Muscle of leg (tissue), 11 donors: ENCODE results near the gene GATA1. TPM values are rescaled to one million over a fixed set of nuclear protein-coding genes. Genes with fewer than 3 reads are reported as not detected.

Experiments used
- DNase-seq: peaks from one replicate; pipeline ENCODE4 v3.0.0; 2013
- H3K27ac ChIP-seq: one replicate; pipeline ENCODE4 v1.5.1; 2013; ENCODE audit warnings: mild to moderate bottlenecking, low read length, control low read depth
- H3K27me3 ChIP-seq: one replicate; pipeline ENCODE4 v1.6.1; 2013; ENCODE audit warnings: low read length; ENCODE audit not compliant: control insufficient read depth, insufficient read depth
- H3K36me3 ChIP-seq: one replicate; pipeline ENCODE4 v1.6.1; 2013; ENCODE audit warnings: low read length; ENCODE audit not compliant: control insufficient read depth, insufficient read depth
- H3K4me1 ChIP-seq: one replicate; pipeline ENCODE4 v1.6.1; 2013; ENCODE audit warnings: low read length; ENCODE audit not compliant: control insufficient read depth, insufficient read depth
- H3K4me3 ChIP-seq: one replicate; pipeline ENCODE4 v1.5.1; 2013; ENCODE audit warnings: low read length, control low read depth
- H3K9me3 ChIP-seq: replicated peaks from 2 replicates; pipeline ENCODE4 v1.6.1; 2013; ENCODE audit warnings: low read depth, low read length; ENCODE audit not compliant: control insufficient read depth
- WGBS: methylation state at CpG from one replicate; pipeline ENCODE4 v1.1.5; 2013; ENCODE audit warnings: missing lambda C conversion rate; ENCODE audit not compliant: insufficient coverage; 5-methylcytosine and 5-hydroxymethylcytosine counted together
- polyA plus RNA-seq, 8 donors: library from polyadenylated mRNA; unstranded; fragments of 120-200 nt; gene quantifications; one replicate each; pipeline versions ENCODE4 v1.2.1 to v1.2.3, GENCODE V29; 2013; ENCODE audit warnings: inconsistent platforms in 1 of 8, low replicate concordance in 1 of 8; ENCODE audit not compliant: insufficient read length in 8 of 8, insufficient read depth in 1 of 8
- total RNA-seq: library from RNA; stranded (reverse); fragments of 120-200 nt; gene quantifications from one replicate; pipeline ENCODE4 v1.2.4, GENCODE V29; 2013

The GATA1 gene
- total and polyA plus RNA-seq, 9 donors = 0.22 to 0.98 (median 0.57) TPM

DNA sequence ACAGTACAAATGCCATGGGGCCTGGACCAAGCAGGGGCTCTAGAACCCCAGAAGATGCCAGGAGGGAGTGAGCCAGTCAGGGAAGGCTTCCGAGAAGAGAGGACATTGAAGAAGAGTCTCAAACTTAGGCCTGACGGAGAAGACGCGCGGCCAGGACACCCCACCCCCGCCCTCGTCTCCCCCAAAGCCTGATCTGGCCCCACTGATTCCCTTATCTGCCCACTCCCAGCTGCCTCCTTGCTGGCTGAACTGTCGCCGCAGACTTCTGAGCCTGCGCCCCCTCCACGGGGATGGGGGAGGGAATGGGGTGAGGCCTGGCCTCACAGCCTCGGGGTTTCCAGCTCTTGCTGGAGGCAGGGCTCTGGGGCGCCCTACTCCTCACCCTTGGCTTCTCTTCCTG is 3.6 kb upstream of the GATA1 start:
- Histone ChIP-seq H3K27me3 (peaks cover 9% of the 10 kb centered on the region), H3K27ac (no peak overlapping the region), H3K4me1 (no peaks in the 10 kb centered on the region), H3K4me3 (no peak overlapping the region), H3K36me3 (no peaks in the 10 kb centered on the region), H3K9me3 (no peaks in the 10 kb centered on the region)
- WGBS = 84% methylated on average over 3 of the region's 13 CpGs
- DNase-seq = no peak

DNA sequence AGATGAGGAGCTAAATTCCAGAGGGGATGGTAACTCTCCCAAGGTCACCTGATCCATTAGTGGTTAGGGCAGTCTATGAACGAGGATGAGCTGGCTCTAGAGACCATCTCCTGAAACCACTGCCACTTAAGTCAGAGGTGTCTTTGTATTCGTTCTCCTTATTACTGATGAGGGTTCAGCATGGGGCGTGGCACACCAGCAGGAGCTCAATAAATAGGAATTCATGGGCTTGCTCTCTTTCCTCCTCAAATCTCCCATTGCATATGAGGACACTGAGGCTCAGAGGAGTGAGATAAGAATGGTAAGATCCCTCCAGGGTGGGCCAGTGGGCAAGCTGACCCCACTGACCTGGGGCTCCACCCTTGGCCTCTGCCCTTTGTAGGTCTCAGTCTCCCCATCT is 1.7 kb upstream of the GATA1 start:
- H3K9me3 ChIP-seq = no peaks in the 10 kb centered on the region
- no peak overlapping the region for H3K4me3 ChIP-seq
- WGBS = no CpG with 5 or more reads among the region's 3 CpGs
- H3K27me3 ChIP-seq = peaks cover 11% of the 10 kb centered on the region
- H3K36me3 ChIP-seq = no peaks in the 10 kb centered on the region
- no peak overlapping the region for H3K27ac ChIP-seq
- H3K4me1 ChIP-seq = no peaks in the 10 kb centered on the region
- DNase-seq = no peak

GRCh38 chrX:48785186-48785539 is 1.2 kb upstream of the GATA1 start:
- Histone ChIP-seq H3K27ac (no peak overlapping the region), H3K9me3 (no peaks in the 10 kb centered on the region), H3K4me1 (no peaks in the 10 kb centered on the region), H3K27me3 (peaks cover 11% of the 10 kb centered on the region), H3K36me3 (no peaks in the 10 kb centered on the region), H3K4me3 (no peak overlapping the region)
- DNase-seq = no peak
- WGBS = 60% methylated on average over 1 of the region's 1 CpG

DNA sequence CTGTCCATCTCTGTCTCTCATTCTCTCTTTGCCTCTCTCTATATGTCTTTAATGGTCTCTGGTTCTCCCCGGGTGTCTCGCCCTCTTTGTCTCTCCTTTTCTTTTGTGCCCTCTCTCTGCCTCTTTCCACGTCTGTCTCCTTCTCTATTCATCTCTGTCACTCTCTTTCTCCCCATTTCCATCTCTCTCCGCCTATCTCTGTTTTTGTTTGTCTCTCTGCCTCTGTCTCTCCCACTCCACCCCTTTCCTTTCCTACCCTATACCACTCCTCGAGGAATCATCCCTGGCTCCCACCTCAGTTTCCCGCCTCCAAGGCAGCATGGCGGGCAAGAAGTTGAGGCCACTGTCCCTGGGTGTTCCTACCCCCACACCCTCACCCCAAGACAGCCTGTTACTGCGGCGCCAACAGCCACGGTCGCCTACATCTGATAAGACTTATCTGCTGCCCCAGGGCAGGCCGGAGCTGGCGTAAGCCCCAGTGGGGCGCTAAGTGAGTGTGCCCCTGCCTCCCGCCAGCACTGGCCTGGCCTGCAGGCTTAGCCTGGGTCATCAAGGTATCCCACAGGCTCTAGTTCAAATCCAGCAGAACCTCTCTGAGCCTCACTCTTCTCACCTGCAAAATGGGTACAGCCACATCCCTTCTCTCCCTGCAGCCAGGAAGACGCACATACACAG is 713 bp upstream of the GATA1 start:
- Histone ChIP-seq H3K27ac (no peak overlapping the region), H3K36me3 (no peaks in the 10 kb centered on the region), H3K4me1 (no peaks in the 10 kb centered on the region), H3K27me3 (peaks cover 11% of the 10 kb centered on the region), H3K4me3 (no peak overlapping the region), H3K9me3 (no peaks in the 10 kb centered on the region)
- WGBS = 75% methylated on average over 13 of the region's 16 CpGs
- DNase-seq = no peak

- 64% methylated on average over 6 of the region's 6 CpGs for WGBS
- peaks cover 11% of the 10 kb centered on the region for H3K27me3 ChIP-seq
- no peaks in the 10 kb centered on the region for H3K36me3 ChIP-seq
- no peak for DNase-seq
- no peak overlapping the region for H3K27ac ChIP-seq
- H3K4me3 ChIP-seq = no peak overlapping the region
- H3K4me1 ChIP-seq = no peaks in the 10 kb centered on the region
- no peaks in the 10 kb centered on the region for H3K9me3 ChIP-seq
These were observed 575 bp downstream of the GATA1 start for GRCh38 chrX:48786825-48787504.

GRCh38 chrX:48787505-48788443 is 1.4 kb downstream of the GATA1 start:
- no peaks in the 10 kb centered on the region for H3K4me1 ChIP-seq
- H3K4me3 ChIP-seq = no peak overlapping the region
- no peak for DNase-seq
- WGBS = 56% methylated on average over 14 of the region's 17 CpGs
- no peaks in the 10 kb centered on the region for H3K36me3 ChIP-seq
- H3K27ac ChIP-seq = no peak overlapping the region
- H3K27me3 ChIP-seq = peaks cover 11% of the 10 kb centered on the region
- H3K9me3 ChIP-seq = no peaks in the 10 kb centered on the region

DNA sequence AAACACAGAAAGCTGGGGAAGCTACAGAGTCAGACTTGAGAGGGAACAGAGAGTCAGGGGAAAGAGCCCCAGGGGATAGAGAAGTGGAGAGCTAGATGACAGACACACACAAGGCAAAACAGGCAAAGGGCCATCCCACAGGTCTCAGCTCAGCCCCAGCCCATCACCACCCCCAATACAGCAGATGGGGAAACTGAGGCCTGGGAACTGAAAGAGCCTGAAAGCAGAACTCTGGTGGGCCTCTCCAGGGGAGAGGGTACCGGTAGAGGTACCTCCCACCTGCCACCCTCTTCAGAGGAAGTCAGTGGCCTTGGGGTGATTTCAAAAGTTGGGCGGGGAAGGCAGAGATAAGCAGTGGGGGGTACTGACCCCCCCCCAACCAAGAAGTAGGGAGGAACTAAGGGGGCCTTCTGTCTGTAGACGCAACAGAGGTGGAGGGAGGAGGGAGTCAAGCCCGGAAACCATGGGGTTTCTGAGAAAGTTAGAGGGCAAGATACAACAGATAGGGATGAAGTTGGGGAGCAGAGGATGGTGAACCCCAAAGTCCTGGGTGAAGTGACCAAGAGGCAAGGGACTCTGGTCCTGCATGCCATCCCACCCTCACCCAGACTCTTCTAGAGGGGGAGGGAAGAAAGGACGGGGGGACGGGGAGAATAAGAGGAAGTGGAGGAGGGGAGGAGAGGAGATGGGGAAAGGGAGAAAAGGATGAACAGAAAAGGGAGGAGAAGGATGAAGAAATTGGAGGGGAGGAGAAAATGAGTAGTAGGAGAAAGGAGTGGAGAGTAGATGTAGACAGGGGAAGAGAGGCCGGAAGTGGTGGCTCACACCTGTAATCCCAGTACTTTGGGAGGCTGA is 3.2 kb downstream of the GATA1 start:
- Histone ChIP-seq H3K27ac (no peak overlapping the region), H3K9me3 (no peaks in the 10 kb centered on the region), H3K27me3 (peaks cover 12% of the 10 kb centered on the region), H3K4me3 (no peak overlapping the region), H3K4me1 (no peaks in the 10 kb centered on the region), H3K36me3 (no peaks in the 10 kb centered on the region)
- 70% methylated on average over 3 of the region's 7 CpGs for WGBS
- no peak for DNase-seq

DNA sequence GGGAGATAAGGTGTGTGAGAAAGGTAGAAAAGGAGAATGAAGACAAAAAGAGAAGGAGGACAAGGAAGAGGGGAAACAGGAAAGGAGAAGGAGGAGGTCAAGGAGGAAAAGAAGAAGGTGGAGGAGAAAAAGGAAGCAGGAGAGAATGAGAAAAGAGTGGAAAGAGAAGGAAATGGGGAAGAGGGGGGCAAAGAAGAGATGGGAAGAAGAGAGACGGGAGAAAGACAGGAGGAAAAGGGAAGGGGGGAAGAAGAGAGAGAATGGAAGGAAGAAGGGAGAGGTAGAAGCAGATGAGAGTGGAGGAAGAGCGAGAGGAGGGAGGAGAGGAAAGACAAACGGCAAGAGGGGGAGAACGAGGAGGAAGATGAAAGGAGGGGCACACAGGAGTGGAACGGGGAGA is 4.1 kb downstream of the GATA1 start:
- Histone ChIP-seq H3K27ac (no peak overlapping the region), H3K4me3 (no peak overlapping the region), H3K4me1 (no peaks in the 10 kb centered on the region), H3K36me3 (no peaks in the 10 kb centered on the region), H3K9me3 (no peaks in the 10 kb centered on the region), H3K27me3 (peaks cover 14% of the 10 kb centered on the region)
- WGBS = 57% methylated on average over 5 of the region's 5 CpGs
- DNase-seq = no peak

DNA sequence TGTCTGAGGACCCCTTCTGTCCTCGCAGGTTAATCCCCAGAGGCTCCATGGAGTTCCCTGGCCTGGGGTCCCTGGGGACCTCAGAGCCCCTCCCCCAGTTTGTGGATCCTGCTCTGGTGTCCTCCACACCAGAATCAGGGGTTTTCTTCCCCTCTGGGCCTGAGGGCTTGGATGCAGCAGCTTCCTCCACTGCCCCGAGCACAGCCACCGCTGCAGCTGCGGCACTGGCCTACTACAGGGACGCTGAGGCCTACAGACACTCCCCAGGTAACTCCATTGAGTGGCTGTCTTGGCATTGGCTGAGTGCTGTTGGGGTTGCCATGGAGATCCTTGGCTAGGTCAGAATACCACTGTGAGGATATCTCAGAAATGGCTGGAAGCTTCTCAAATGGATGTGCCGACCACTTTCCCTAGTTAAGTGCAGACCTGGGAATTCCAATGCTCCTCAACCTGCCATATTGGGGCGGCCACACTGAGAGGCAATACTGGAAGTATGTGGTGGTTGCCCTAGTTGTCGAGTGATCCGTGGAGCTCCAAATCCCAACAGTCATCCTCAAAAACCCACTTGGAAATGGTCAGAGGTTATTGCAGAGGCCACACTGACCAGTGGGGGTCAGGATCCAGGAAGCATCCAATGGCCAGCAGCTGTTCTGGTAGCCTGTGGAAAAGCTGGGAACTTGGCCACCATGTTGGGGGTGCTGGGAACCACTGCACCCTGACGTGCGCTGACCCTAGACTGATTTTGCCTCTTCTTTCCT is 4.9 kb downstream of the GATA1 start:
- no peak for DNase-seq
- 75% methylated on average over 5 of the region's 11 CpGs for WGBS

More for the DNA sequence above, 4.9 kb downstream of the GATA1 start:
- Histone ChIP-seq H3K9me3 (no peaks in the 10 kb centered on the region), H3K27me3 (peaks cover 14% of the 10 kb centered on the region), H3K27ac (no peak overlapping the region), H3K4me1 (no peaks in the 10 kb centered on the region), H3K4me3 (no peak overlapping the region), H3K36me3 (no peaks in the 10 kb centered on the region)
